Stimulated activated CD4-positive, alpha-beta T cell treated with anti-CD3 and anti-CD28 coated beads, Interleukin-15, amount 100 ng/mL, for 48 hours (primary cell): ENCODE results near the gene GRB10.
"Not testable (repeated sequence)": the region's sequence is repeated elsewhere in the genome, so short reads cannot be mapped to it uniquely, and the experiment has no call there.

ENCODE experiments used
- DNase-seq, 2 donors: peaks; one replicate each; pipeline ENCODE4 v3.0.0-alpha.2; 2020; ENCODE audit warnings: low read depth in 2 of 2

Gene GRB10

GRCh38 chr7:50582271-50582670 lies 200.4 kb downstream of the GRB10 start:
- DNase-seq, result not testable (repeated sequence)

- DNase-seq, result not testable (repeated sequence)
These were observed 202.0 kb downstream of the GRB10 start for GRCh38 chr7:50580666-50581065.

GRCh38 chr7:50580057-50580456 lies 202.6 kb downstream of the GRB10 start:
- DNase-seq, result no peak

DNA sequence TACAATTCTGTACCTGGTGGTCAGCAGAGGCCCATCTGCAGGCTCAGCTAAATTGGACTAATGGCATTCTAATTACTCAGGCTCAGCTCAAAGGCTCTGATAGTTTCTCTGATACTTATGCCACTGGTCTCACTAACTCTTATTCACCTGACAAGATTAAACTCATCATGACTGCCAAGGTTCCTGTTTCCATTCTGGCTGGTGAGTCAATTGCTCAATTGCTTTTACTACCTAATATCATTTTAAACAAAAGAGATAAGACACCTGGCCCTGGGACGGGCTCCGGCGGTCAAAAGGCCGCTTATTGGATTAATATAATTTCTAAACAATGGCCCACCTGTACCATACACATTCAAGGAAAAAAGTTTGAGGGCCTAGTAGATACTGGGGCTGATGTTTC lies 204.6 kb downstream of the GRB10 start:
- DNase-seq, result not testable (repeated sequence)

DNA sequence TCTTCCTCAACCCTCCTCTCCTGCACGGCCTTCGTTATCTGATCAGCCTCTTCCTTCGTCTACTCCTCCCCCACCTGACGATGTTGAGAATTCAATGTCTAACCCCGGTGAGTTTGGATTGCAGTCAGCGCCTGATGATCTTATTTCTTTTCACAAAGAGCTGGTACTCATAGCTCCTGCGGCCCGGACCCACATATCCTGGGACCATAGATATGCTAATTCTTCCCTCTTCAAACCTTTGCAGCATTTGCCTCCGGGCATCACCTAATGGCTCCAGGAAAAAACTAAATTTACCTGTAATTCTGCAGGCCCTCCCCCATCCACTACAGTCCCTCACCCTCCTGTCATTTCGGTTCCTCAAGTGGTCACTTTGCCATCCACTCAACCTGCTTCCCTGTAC lies 205.1 kb downstream of the GRB10 start:
- DNase-seq, result no peak

- DNase-seq, result not testable (repeated sequence)
These were observed 206.3 kb downstream of the GRB10 start for GRCh38 chr7:50576388-50576787.

DNA sequence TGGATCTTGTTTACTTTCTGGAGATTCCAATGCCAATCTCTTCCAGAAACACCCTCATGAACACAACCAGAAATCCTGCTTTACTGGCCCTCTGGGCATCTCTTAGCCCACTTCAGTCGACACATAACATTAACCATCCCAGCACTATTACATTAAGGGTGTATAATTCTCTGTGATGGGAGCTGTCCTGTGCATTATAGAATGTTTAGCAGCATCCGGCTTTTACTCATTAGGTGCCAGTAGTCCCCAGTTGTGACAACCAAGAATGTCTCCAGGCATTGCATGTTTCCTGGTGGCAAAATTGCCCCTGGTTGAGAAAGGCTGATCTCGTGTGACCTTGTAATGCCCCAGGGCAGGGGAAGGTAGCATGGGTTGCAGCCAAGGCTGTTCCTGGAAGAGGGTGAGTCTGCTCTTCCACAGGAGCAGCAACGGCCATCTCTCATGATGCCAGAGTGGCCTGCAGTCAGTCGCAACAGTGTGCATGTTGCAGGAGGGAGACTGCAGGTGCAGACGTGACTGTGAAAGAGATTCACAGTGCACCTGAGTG lies 214.9 kb downstream of the GRB10 start:
- no peak for DNase-seq

- no peak for DNase-seq
These were observed 216.7 kb downstream of the GRB10 start for GRCh38 chr7:50565977-50566376.

GRCh38 chr7:50565559-50565916 lies 217.2 kb downstream of the GRB10 start:
- no peak for DNase-seq

DNA sequence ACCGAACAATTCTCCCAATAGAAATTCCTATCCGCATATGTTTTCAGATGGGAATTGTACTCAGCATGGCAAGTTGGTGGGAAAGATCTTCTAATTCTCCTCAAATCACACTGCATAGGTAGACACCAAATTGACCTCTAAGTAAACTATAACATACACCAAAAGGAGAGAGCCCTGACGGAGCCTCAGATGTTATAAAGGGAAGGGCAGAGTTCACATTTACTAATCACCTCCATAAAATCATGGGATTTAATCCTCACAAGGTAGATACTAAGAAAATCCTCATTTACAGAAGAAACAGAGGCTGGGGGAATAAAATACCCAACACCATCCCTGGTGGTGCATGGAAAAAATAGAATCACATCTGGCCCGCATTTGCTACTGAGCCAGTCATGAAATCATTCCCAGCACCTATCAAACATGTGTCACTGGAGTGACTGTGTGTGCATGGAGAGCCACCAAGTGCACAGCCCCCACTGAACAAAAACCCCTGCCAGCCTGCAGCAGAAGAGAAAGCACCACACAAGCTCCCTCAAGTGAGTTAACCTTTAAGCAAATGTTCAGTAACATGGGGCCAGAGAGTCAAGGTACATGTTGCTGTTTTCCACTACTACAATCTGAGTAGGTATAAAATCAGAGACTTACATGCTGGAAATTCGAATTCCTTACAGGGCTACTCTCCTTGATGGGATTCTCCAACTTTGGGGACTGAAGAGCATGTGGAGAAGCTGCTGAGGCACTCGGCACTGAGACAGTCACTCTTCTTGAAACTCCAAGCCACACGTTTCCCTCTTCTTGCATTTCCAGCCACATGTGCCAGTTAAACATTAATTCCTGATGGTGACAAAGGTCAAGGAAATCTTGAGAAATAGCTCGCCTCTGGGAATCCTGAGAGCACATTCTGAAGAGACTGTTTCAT lies 217.8 kb downstream of the GRB10 start, which contains the start of gene DDC:
DDC (minus strand) TSS at position 766 of the 919 bp plus-strand sequence. CDS start 21,320 bp downstream, outside the sequence.
- DNase-seq, result no peak

GRCh38 chr7:50564171-50564570 lies 218.5 kb downstream of the GRB10 start:
- DNase-seq, result no peak

- no peak for DNase-seq
These were observed 220.6 kb downstream of the GRB10 start for GRCh38 chr7:50562136-50562535.

DNA sequence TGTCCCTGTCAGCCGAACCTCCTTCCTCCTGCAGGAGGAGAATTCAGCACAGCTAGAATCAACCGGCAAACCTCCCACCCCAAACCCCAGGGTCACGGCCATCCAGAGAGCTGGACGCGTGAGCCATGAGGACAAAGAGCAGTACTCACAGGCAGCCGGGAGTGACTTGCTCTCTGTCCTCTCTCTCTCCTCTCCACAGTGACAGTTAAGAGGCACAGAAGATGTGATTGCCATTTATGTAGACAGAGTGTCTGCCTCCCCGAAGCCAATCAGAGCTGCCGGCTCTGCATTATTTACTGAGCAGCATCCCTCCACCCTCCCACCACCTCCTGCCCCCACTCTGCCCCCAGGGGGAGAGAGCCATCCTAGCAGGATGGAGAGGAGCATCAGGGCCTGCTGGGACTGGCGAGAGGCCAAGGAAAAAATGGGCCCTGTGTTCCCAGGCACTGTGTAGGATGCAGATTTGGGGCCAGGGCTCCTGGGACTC lies 221.8 kb downstream of the GRB10 start:
- no peak for DNase-seq

DNA sequence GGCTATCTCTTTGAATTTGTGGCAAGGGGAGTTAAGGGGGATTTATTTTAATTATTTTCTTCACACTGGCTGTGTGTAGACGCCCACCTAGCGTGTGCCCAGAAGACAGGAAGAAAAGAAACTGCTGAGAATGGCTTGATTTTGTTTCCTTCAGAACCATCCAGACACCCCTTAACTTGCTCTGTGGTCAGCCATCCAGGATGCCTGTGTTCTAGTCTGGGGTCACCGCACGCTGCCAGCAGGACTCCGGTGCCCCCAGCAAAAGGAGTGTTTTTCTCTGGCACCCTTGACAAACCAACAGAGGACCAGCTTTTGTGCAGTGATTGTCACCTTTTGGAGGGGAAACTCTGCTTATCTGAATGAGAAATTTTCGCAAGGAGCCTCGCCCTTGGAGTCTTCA lies 222.8 kb downstream of the GRB10 start:
- DNase-seq, result no peak

DNA sequence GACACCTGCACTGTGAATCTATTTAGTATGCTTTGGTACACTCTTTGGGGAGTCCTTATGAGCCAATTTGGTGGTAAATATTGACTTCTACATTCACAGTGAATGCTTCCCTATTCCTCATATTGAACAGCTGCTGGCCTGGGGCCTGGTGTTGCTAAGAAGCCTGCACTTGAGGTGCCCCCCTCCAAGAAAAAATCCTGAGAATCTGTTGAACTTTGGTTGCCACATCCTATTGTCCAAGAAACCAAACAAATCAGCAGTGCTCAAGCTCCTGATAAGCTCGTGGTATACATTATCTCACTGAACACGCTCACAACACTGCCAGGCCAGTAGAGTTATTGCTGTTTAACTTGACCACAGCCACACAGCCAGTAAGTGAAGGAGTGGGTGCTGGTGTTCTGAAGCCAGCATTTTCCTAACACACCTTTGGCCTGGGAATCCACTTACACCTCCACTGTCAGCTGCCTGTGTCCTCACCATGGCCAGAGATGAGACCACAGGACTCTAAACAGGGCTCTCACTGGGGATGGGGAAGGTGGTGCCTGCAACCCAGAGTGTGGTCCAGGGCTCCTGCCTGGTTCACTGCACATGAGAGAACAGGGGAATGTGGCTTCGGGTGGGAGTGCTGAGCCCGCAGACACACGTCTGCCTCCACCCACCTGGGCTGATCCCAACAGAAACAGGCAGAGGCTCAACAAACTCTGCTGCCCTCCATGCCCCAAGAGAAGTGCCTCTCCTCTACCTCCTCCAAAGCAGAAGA lies 224.2 kb downstream of the GRB10 start:
- DNase-seq, result no peak

- DNase-seq, result no peak
These were observed 225.6 kb downstream of the GRB10 start for GRCh38 chr7:50557099-50557498.

- DNase-seq, result no peak
These were observed 226.3 kb downstream of the GRB10 start for GRCh38 chr7:50556247-50556991.

DNA sequence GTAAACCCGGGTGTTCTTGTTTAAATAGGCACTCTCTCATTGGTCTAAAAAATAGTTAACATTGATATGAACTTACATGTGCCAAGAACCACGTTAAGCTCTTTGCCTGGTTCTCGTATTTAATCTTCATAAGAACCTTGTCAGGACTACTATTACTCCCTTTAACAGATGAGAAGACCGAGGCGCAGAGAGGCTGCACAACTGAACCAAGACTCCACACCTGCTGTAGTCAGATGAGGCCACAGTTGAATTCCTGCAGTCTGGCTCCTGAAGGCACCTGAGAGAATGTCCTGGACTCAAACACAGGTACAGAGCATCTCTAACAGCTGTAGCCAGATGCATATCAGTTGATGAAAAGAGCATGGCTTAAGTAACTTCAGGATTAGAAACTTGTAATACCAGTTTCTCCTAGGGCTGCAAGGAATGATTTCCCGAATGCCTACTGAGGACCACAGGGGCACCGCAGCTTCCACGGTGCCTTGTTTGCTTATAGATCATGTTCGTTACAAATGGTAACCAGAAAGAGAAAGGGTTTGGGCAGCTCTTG lies 227.0 kb downstream of the GRB10 start:
- no peak for DNase-seq

DNA sequence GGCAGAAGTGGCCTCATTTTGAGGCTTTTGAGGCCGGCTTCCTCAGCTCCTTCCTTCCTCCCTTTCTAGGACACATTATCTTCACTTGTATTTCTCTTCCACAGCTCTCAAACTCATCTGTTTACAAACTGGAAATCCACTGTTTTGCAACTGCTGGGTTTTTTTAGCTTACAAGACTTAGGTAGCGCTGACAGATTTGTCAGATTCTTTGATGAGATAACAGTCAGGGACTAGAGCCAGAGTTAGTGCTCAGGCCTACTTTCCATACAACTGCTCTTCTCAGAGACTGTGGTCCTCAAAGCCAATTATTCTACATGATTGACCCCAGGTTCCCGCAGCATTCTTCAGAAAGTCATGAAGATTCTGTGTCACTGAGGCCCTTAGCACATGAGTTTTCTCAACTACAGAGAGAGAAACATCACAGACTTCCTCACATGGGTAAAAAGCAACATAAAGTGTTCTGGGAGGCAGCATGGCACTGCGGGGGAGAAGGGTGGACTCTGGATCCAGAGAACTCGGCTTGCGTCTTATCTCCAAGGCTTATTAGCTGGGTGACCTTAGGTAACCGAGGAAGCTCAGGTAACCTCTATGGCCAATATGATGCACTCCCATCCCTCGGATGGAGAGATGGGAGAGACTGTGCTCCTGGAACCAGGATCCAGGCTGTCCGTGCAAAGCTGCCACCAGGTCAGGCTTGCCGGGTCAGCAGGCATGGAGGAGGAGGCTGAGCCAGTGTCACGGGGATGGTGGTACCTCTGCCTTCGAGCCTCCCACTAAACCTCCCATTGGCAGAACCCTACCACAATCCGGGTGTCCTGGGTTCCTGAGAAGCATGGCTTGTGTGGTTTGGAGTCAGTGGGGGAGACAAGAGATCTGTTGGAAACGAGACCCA lies 228.0 kb downstream of the GRB10 start:
- DNase-seq, result no peak

DNA sequence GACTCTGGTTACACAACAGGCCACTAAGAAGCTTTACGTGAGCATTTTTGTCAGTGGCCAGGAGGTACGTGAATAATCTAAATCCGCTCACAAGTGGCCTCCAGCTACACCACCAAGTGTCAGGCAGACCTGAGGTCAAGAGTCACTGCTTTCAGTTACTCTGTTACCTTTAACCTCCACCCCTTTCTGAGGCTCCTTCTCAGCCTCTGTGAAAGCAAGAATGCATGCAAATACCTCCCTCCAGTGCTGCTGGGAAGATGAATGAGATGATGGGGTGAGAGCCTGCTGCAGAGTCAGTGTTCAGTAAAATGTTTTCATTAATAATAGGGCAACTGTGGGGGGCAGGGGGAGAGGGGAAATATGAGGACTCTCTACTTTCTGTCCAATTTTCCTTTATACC lies 228.7 kb downstream of the GRB10 start:
- no peak for DNase-seq
